Measurements from ENCODE around the gene ZNF317. TPM values are rescaled to one million over a fixed set of nuclear protein-coding genes. Genes with fewer than 3 reads are reported as not detected.

ZNF317 gene
- total and polyA plus RNA-seq, 2 of the 4 experiments (the other 2 are of a cell fraction), result 13.0 to 17.6 TPM

GRCh38 chr19:9109959-9110358 lies 30.2 kb upstream of the ZNF317 start:
- ChIA-PET CTCF (no interaction called here), POLR2A (ENCODE audit: unreplicated experiment) (no interaction called here)
- Histone ChIP-seq H3K27ac (ENCODE audit: insufficient read depth, low read length) (no peak overlapping the region), H3K4me2 (ENCODE audit: low read depth, low read length) (no peak overlapping the region), H2AFZ (replicated peaks; ENCODE audit: low read length, poor library complexity) (no peak overlapping the region), H4K20me1 (ENCODE audit: insufficient read depth, low read length) (no peaks in the 10 kb centered on the region), H2BK15ac (ENCODE audit: low read depth, low read length) (no peak overlapping the region), H3K14ac (replicated peaks; ENCODE audit: low read depth, low read length) (no peak overlapping the region), H3K9ac (ENCODE audit: low read depth, low read length) (no peak overlapping the region), H2AK5ac (ENCODE audit: low read depth, low read length) (no peak overlapping the region), H4K5ac (ENCODE audit: low read depth, low read length) (no peak overlapping the region), H3K27me3 (ENCODE audit: control insufficient read depth, insufficient read depth, low read length) (no peaks in the 10 kb centered on the region), H3K23ac (ENCODE audit: low read depth, low read length) (no peak overlapping the region), H3K9me3 (ENCODE audit: control insufficient read depth, insufficient read depth, low read length) (peaks cover 10% of the 10 kb centered on the region), H3K56ac (ENCODE audit: extremely low read depth, insufficient read depth, low read length) (no peak overlapping the region), H3K4me1 (ENCODE audit: control insufficient read depth, insufficient read depth, low read length) (no peaks in the 10 kb centered on the region), H3K4me3 (ENCODE audit: insufficient read depth, low read depth, low read length) (no peak overlapping the region), H3K18ac (ENCODE audit: low read depth, low read length) (no peak overlapping the region), H3K9me1 (ENCODE audit: insufficient read depth, low read length) (no peaks in the 10 kb centered on the region), H4K8ac (ENCODE audit: low read depth in 2 of 2, low read length in 2 of 2) (no peak overlapping the region), H2AK9ac (replicated peaks; ENCODE audit: low read depth, low read length, poor library complexity) (no peak overlapping the region), H2BK120ac (ENCODE audit: low read depth, low read length) (no peak overlapping the region), H3K4ac (ENCODE audit: low read depth, low read length) (no peak overlapping the region), H2BK5ac (ENCODE audit: low read depth, low read length, poor library complexity, severe bottlenecking) (no peak overlapping the region), H3K79me1 (ENCODE audit: low read depth in 1 of 2, low read length in 2 of 2) (no peaks in the 10 kb centered on the region), H3K36me3 (ENCODE audit: control insufficient read depth, insufficient read depth, low read length) (no peaks in the 10 kb centered on the region), H4K91ac (ENCODE audit: insufficient read depth, low read depth, low read length) (no peak overlapping the region), H2BK20ac (ENCODE audit: low read depth, low read length) (no peak overlapping the region)
- BruUV-seq (replicated peaks), result no TSS peak
- ATAC-seq (ENCODE audit: low read depth) (no peak), DNase-seq (no peak)
- dilution Hi-C loops (cut with HindIII; ENCODE audit: low sequenced_read_pairs, unreplicated experiment) (no loop called here), in situ Hi-C loops (cut with MboI; ENCODE audit: low sequenced_read_pairs) (no loop called here), intact Hi-C loops (cut with micrococcal nuclease) (no loop called here)
- WGBS, 2 experiments (ENCODE audit: extremely low coverage in 2 of 2, insufficient read length in 1 of 2), result no CpG with 5 or more reads among the region's 2 CpGs
- TF ChIP-seq MAZ (IDR thresholded peaks at IDR 0.05; ENCODE audit: borderline replicate concordance, low read depth, low read length), result no peak
- no peak for TF ChIP-seq NFE2L2 (IDR thresholded peaks at IDR 0.05; ENCODE audit: low read depth, low read length)
- no peak for TF ChIP-seq FOS (IDR thresholded peaks at IDR 0.05; ENCODE audit: low read depth, low read length)
- TF ChIP-seq RAD21 (IDR thresholded peaks at IDR 0.05; ENCODE audit: low read length), result no peak
- no peak for TF ChIP-seq ELK1 (IDR thresholded peaks at IDR 0.05; ENCODE audit: borderline replicate concordance, low read depth, low read length)
- no peak for TF ChIP-seq CTCF (conservative IDR thresholded peaks at IDR 0.05; ENCODE audit: low read depth, low read length)
